ENCODE results near the gene TMEM205.

- no peak for TF ChIP-seq CTCF (IDR thresholded peaks at IDR 0.05; ENCODE audit: low read depth, low read length)
- no peak for TF ChIP-seq POLR2A (IDR thresholded peaks at IDR 0.05; ENCODE audit: extremely low read depth, insufficient read length)
Observed at GRCh38 chr19:11377756-11378155, 31.7 kb upstream of the TMEM205 start.
